Liver (tissue), 9 donors: Measurements from ENCODE around the gene TNFAIP8L2. TPM values are rescaled to one million over a fixed set of nuclear protein-coding genes. Genes with fewer than 3 reads are reported as not detected.

Experiments used
- DNase-seq: peaks from one replicate; pipeline ENCODE4 v3.0.0-alpha.2; 2017; ENCODE audit warnings: low spot score
- H3K27ac ChIP-seq, 2 donors: one replicate each; pipeline ENCODE4 v1.7.0; 2013; ENCODE audit warnings: inconsistent platforms in 2 of 2, low read length in 2 of 2, control low read depth in 1 of 2, low read depth in 1 of 2, mild to moderate bottlenecking in 1 of 2
- H3K27me3 ChIP-seq, 4 donors: one replicate each; pipeline versions ENCODE4 v1.6.1 to v1.7.0; 2013; ENCODE audit warnings: low read length in 3 of 4, inconsistent platforms in 1 of 4, mild to moderate bottlenecking in 1 of 4, moderate library complexity in 1 of 4; ENCODE audit not compliant: control insufficient read depth in 4 of 4, insufficient read depth in 4 of 4
- H3K36me3 ChIP-seq, 4 donors: one replicate each; pipeline versions ENCODE4 v1.6.1 to v1.7.0; 2013; ENCODE audit warnings: low read length in 3 of 4, mild to moderate bottlenecking in 3 of 4, low read depth in 1 of 4, moderate library complexity in 1 of 4; ENCODE audit not compliant: control insufficient read depth in 4 of 4, insufficient read depth in 3 of 4
- H3K4me1 ChIP-seq, 4 donors: one replicate each; pipeline versions ENCODE4 v1.6.1 to v1.7.0; 2013; ENCODE audit warnings: low read length in 3 of 4, mild to moderate bottlenecking in 3 of 4, moderate library complexity in 1 of 4; ENCODE audit not compliant: control insufficient read depth in 4 of 4, insufficient read depth in 4 of 4
- H3K4me3 ChIP-seq, 3 donors: one replicate each; pipeline versions ENCODE4 v1.6.1 to v1.7.0; 2013; ENCODE audit warnings: low read length in 3 of 3, control low read depth in 1 of 3, low read depth in 1 of 3, mild to moderate bottlenecking in 1 of 3
- H3K9ac ChIP-seq, 2 donors: one replicate each; pipeline ENCODE4 v1.7.0; 2013; ENCODE audit warnings: low read length in 2 of 2, mild to moderate bottlenecking in 2 of 2, moderate library complexity in 2 of 2, control low read depth in 1 of 2, low read depth in 1 of 2
- H3K9me3 ChIP-seq, 4 donors: one replicate each; pipeline versions ENCODE4 v1.6.1 to v1.7.0; 2013; ENCODE audit warnings: low read length in 3 of 4; ENCODE audit not compliant: control insufficient read depth in 4 of 4
- ATF3 ChIP-seq: IDR thresholded peaks from 2 replicates; pipeline ENCODE4 v1.6.1; 2016; ENCODE audit warnings: antibody characterized with exemption
- EGR1 ChIP-seq, 2 donors: IDR thresholded peaks; 2 replicates each; pipeline ENCODE4 v1.6.1; 2016 to 2018; ENCODE audit warnings: antibody characterized with exemption in 2 of 2, low read depth in 2 of 2
- FOXA1 ChIP-seq: IDR thresholded peaks from 2 replicates; pipeline ENCODE4 v1.6.1; 2016; ENCODE audit warnings: antibody characterized with exemption
- FOXA2 ChIP-seq: IDR thresholded peaks from 2 replicates; pipeline ENCODE4 v1.6.1; 2016; ENCODE audit warnings: antibody characterized with exemption
- GABPA ChIP-seq, 2 donors: IDR thresholded peaks in 1 of 2; conservative IDR thresholded peaks in 1 of 2; 2 replicates each; pipeline ENCODE4 v1.6.1; 2016; ENCODE audit warnings: antibody characterized with exemption in 2 of 2, mild to moderate bottlenecking in 1 of 2, moderate library complexity in 1 of 2
- HNF4A ChIP-seq, 2 donors: conservative IDR thresholded peaks; 2 replicates each; pipeline ENCODE4 v1.6.1; 2016; ENCODE audit warnings: antibody characterized with exemption in 2 of 2, mild to moderate bottlenecking in 2 of 2
- HNF4G ChIP-seq: IDR thresholded peaks from 2 replicates; pipeline ENCODE4 v1.6.1; 2016; ENCODE audit warnings: antibody characterized with exemption
- JUND ChIP-seq, 2 donors: IDR thresholded peaks; 2 replicates each; pipeline ENCODE4 v1.6.1; 2016; ENCODE audit warnings: antibody characterized with exemption in 2 of 2
- NR2F2 ChIP-seq: IDR thresholded peaks from 2 replicates; pipeline ENCODE4 v1.6.1; 2016; ENCODE audit warnings: antibody characterized with exemption
- RAD21 ChIP-seq, 2 donors: IDR thresholded peaks; 2 replicates each; pipeline ENCODE4 v1.6.1; 2016; ENCODE audit warnings: antibody characterized with exemption in 2 of 2, mild to moderate bottlenecking in 2 of 2
- RXRA ChIP-seq, 2 donors: IDR thresholded peaks; 2 replicates each; pipeline ENCODE4 v1.6.1; 2017 to 2018; ENCODE audit warnings: antibody characterized with exemption in 2 of 2, mild to moderate bottlenecking in 1 of 2
- SP1 ChIP-seq: IDR thresholded peaks from 2 replicates; pipeline ENCODE4 v1.6.1; 2018; ENCODE audit warnings: antibody characterized with exemption, mild to moderate bottlenecking
- TAF1 ChIP-seq: conservative IDR thresholded peaks from 2 replicates; pipeline ENCODE4 v1.6.1; 2016; ENCODE audit warnings: antibody characterized with exemption, mild to moderate bottlenecking
- YY1 ChIP-seq: IDR thresholded peaks from 2 replicates; pipeline ENCODE4 v1.6.1; 2016; ENCODE audit warnings: antibody characterized with exemption, mild to moderate bottlenecking
- WGBS: extraction: QIAGEN DNeasy Blood & Tissue Kit; methylation state at CpG from one replicate; pipeline ENCODE4 v1.1.7; 2013; 5-methylcytosine and 5-hydroxymethylcytosine counted together
- polyA plus RNA-seq, 2 donors: library from polyadenylated mRNA; stranded (reverse) in 1 of 2; unstranded in 1 of 2; fragments of 200-250 nt in 1 of 2; fragments of >200 nt in 1 of 2; fragmentation: Nextera tagmentation in 1 of 2; extraction: Ambion mirVana in 1 of 2; gene quantifications; one replicate each; pipeline versions ENCODE4 v1.2.1 to v1.2.3, GENCODE V29; 2013 to 2015
- total RNA-seq, 2 donors: library from RNA; depleted of rRNA; stranded (reverse); fragments of >200 nt; gene quantifications; one replicate each; pipeline ENCODE4 v1.2.3, GENCODE V29; 2014
- TF ChIP-seq, protein P1 (sequence below): fragments of 150-350 bp; IDR thresholded peaks from 2 replicates; pipeline ENCODE4 v1.5.1; 2017; ENCODE audit warnings: improper control_type of control experiment, low read depth, low read length; ENCODE audit not compliant: missing input control
- TF ChIP-seq, protein P2 (sequence below): IDR thresholded peaks from 2 replicates; pipeline ENCODE4 v1.6.1; 2016; ENCODE audit warnings: antibody characterized with exemption
- TF ChIP-seq, protein P3 (sequence below): IDR thresholded peaks from 2 replicates; pipeline ENCODE4 v1.6.1; 2016; ENCODE audit warnings: antibody characterized with exemption
- TF ChIP-seq, protein P4 (sequence below): IDR thresholded peaks from 2 replicates; pipeline ENCODE4 v1.6.1; 2016; ENCODE audit warnings: antibody characterized with exemption, mild to moderate bottlenecking
- donor health status: healthy.
- donor health status: healthy.
- donor health status: healthy.
- donor health status: healthy.
- donor health status: healthy.

The TNFAIP8L2 gene
- total and polyA plus RNA-seq, 4 donors: 2.9 to 8.7 (median 4.1) TPM

GRCh38 chr1:151165738-151166504, 9.5 kb downstream of the TNFAIP8L2 start, which contains the start of the genes LYSMD1 and SCNM1:
TSS of gene LYSMD1 (minus strand) at chr1:151165902. CDS start at chr1:151165258, 644 bp downstream.
TSS of gene SCNM1 (plus strand) at chr1:151166144. CDS start at chr1:151166153, 9 bp downstream.
- Histone ChIP-seq H3K27me3 (no peaks in the 10 kb centered on the region), H3K4me1 (peaks cover 3 to 31% (median 22%) of the 10 kb centered on the region in 4 donors), H3K9me3 (no peaks in the 10 kb centered on the region), H3K36me3 (peaks cover 0 to 20% (median 5%) of the 10 kb centered on the region in 4 donors), H3K9ac (peak within 1 kb of the TSS; percentile 90 to 91), H3K27ac (peak within 1 kb of the TSS; percentile 74 to 84), H3K4me3 (peak within 1 kb of the TSS; percentile 56 to 99 (median 88))
- WGBS: under 1% methylated on average over 38 of the region's 38 CpGs
- TF ChIP-seq, protein P1, sequence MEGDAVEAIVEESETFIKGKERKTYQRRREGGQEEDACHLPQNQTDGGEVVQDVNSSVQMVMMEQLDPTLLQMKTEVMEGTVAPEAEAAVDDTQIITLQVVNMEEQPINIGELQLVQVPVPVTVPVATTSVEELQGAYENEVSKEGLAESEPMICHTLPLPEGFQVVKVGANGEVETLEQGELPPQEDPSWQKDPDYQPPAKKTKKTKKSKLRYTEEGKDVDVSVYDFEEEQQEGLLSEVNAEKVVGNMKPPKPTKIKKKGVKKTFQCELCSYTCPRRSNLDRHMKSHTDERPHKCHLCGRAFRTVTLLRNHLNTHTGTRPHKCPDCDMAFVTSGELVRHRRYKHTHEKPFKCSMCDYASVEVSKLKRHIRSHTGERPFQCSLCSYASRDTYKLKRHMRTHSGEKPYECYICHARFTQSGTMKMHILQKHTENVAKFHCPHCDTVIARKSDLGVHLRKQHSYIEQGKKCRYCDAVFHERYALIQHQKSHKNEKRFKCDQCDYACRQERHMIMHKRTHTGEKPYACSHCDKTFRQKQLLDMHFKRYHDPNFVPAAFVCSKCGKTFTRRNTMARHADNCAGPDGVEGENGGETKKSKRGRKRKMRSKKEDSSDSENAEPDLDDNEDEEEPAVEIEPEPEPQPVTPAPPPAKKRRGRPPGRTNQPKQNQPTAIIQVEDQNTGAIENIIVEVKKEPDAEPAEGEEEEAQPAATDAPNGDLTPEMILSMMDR: peak; percentile 14
- TF ChIP-seq FOXA2 (peak; percentile 45), FOXA1 (peak; percentile 68), JUND (IDR thresholded peaks at IDR 0.05) (peak; percentile 69 to 90), ATF3 (peak; percentile 87), EGR1 (IDR thresholded peaks at IDR 0.05; ENCODE audit: low read depth in 2 of 2) (peak; percentile 96 to 98), RXRA (IDR thresholded peaks at IDR 0.05) (peak; percentile 67 to 82), GABPA (IDR thresholded peaks at IDR 0.05 in 1 of 2, conservative IDR thresholded peaks at IDR 0.05 in 1 of 2) (peak; percentile 89 to 99), YY1 (peak; percentile 96), HNF4A (conservative IDR thresholded peaks at IDR 0.05) (peak in 1 of 2 donors; percentile 41), NR2F2 (peak; percentile 80), RAD21 (IDR thresholded peaks at IDR 0.05) (peak; percentile 48 to 55), SP1 (peak; percentile 88), TAF1 (peak; percentile 86), HNF4G (peak; percentile 61)
- TF ChIP-seq, protein P2, sequence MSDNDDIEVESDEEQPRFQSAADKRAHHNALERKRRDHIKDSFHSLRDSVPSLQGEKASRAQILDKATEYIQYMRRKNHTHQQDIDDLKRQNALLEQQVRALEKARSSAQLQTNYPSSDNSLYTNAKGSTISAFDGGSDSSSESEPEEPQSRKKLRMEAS: peak; percentile 99
- TF ChIP-seq, protein P3, sequence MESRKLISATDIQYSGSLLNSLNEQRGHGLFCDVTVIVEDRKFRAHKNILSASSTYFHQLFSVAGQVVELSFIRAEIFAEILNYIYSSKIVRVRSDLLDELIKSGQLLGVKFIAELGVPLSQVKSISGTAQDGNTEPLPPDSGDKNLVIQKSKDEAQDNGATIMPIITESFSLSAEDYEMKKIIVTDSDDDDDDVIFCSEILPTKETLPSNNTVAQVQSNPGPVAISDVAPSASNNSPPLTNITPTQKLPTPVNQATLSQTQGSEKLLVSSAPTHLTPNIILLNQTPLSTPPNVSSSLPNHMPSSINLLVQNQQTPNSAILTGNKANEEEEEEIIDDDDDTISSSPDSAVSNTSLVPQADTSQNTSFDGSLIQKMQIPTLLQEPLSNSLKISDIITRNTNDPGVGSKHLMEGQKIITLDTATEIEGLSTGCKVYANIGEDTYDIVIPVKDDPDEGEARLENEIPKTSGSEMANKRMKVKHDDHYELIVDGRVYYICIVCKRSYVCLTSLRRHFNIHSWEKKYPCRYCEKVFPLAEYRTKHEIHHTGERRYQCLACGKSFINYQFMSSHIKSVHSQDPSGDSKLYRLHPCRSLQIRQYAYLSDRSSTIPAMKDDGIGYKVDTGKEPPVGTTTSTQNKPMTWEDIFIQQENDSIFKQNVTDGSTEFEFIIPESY: peak; percentile 98
- TF ChIP-seq, protein P4, sequence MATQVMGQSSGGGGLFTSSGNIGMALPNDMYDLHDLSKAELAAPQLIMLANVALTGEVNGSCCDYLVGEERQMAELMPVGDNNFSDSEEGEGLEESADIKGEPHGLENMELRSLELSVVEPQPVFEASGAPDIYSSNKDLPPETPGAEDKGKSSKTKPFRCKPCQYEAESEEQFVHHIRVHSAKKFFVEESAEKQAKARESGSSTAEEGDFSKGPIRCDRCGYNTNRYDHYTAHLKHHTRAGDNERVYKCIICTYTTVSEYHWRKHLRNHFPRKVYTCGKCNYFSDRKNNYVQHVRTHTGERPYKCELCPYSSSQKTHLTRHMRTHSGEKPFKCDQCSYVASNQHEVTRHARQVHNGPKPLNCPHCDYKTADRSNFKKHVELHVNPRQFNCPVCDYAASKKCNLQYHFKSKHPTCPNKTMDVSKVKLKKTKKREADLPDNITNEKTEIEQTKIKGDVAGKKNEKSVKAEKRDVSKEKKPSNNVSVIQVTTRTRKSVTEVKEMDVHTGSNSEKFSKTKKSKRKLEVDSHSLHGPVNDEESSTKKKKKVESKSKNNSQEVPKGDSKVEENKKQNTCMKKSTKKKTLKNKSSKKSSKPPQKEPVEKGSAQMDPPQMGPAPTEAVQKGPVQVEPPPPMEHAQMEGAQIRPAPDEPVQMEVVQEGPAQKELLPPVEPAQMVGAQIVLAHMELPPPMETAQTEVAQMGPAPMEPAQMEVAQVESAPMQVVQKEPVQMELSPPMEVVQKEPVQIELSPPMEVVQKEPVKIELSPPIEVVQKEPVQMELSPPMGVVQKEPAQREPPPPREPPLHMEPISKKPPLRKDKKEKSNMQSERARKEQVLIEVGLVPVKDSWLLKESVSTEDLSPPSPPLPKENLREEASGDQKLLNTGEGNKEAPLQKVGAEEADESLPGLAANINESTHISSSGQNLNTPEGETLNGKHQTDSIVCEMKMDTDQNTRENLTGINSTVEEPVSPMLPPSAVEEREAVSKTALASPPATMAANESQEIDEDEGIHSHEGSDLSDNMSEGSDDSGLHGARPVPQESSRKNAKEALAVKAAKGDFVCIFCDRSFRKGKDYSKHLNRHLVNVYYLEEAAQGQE: peak; percentile 88
- DNase-seq: peak; percentile 96
